Upper lobe of right lung (tissue), 1 donor: ENCODE results near the gene RBP5. TPM values are rescaled to one million over a fixed set of nuclear protein-coding genes. Genes with fewer than 3 reads are reported as not detected.

Experiments
- ATAC-seq: fragments of 200-7000 bp; cut with Tn5 transposase; one replicate; pipeline ENCODE4 v1.9.1; 2020; ENCODE audit warnings: mild to moderate bottlenecking, moderate library complexity
- DNase-seq: peaks from one replicate; pipeline ENCODE4 v3.0.0-alpha.2; 2020
- H3K27ac ChIP-seq: fragments of 200-600 bp; one replicate; pipeline ENCODE4 v1.8.0; 2022
- H3K27me3 ChIP-seq: fragments of 200-600 bp; one replicate; pipeline ENCODE4 v1.8.0; 2022; ENCODE audit warnings: mild to moderate bottlenecking
- H3K36me3 ChIP-seq: fragments of 200-600 bp; one replicate; pipeline ENCODE4 v1.8.0; 2022
- H3K4me1 ChIP-seq: fragments of 200-600 bp; one replicate; pipeline ENCODE4 v1.8.0; 2022
- H3K4me3 ChIP-seq: fragments of 200-600 bp; one replicate; pipeline ENCODE4 v1.8.0; 2022; ENCODE audit warnings: mild to moderate bottlenecking
- H3K9me3 ChIP-seq: fragments of 200-600 bp; one replicate; pipeline ENCODE4 v1.8.0; 2022
- intact Hi-C: fragments of 100-400 bp; cut with DNase I; formaldehyde crosslinking; loops from one replicate; pipeline ENCODE4 v1.11.0; 2022
- total RNA-seq: library from RNA; stranded (reverse); fragmentation: NEBNext Ultra II Directional; extraction: Animal tissue kit (Norgen Biotek cat#: 25700); gene quantifications from one replicate; pipeline ENCODE4 v1.2.1, GENCODE V29; 2021
- TF ChIP-seq, protein P1 (sequence below): fragments of 200-600 bp; IDR thresholded peaks from one replicate; pipeline ENCODE4 v1.8.0; 2022; ENCODE audit warnings: antibody characterized with exemption
- donor health status: DM: no; HTN: yes; CAD: no; lungs with severe emphysema.

The RBP5 gene
- total RNA-seq, 1 donor from 2014 or later: 7.1 TPM

DNA sequence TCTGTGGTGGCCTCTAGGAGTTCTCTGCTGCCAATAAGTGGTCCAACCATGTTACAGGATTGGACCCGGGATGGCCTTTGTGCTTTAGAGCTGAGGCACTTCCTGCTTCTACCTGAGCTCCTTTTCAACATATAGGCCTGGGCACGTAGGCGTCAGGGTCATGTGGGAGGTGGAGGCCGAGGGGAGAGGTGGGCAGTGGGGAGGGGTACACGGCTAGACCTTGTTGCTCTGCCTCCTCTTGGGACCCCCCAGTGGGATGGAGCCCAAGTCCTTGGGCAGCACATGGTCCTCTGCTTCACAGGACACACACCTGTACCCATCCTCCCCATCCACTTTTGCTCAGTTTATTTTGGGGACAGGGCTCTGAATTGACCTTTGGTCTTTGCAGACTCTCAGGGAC lies 7.4 kb downstream of the RBP5 start:
- Histone ChIP-seq H3K27me3 (no peaks in the 10 kb centered on the region), H3K4me3 (no peak overlapping the region), H3K36me3 (peaks cover 6% of the 10 kb centered on the region), H3K9me3 (no peaks in the 10 kb centered on the region), H3K4me1 (peaks cover 6% of the 10 kb centered on the region), H3K27ac (no peak overlapping the region)
- no peak for ATAC-seq
- TF ChIP-seq, protein P1, sequence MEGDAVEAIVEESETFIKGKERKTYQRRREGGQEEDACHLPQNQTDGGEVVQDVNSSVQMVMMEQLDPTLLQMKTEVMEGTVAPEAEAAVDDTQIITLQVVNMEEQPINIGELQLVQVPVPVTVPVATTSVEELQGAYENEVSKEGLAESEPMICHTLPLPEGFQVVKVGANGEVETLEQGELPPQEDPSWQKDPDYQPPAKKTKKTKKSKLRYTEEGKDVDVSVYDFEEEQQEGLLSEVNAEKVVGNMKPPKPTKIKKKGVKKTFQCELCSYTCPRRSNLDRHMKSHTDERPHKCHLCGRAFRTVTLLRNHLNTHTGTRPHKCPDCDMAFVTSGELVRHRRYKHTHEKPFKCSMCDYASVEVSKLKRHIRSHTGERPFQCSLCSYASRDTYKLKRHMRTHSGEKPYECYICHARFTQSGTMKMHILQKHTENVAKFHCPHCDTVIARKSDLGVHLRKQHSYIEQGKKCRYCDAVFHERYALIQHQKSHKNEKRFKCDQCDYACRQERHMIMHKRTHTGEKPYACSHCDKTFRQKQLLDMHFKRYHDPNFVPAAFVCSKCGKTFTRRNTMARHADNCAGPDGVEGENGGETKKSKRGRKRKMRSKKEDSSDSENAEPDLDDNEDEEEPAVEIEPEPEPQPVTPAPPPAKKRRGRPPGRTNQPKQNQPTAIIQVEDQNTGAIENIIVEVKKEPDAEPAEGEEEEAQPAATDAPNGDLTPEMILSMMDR: no peak
- intact Hi-C loops: no loop called here
- no peak for DNase-seq

GRCh38 chr12:7120166-7120565 lies 8.5 kb downstream of the RBP5 start:
- H3K9me3 ChIP-seq: no peaks in the 10 kb centered on the region
- no peak overlapping the region for H3K4me3 ChIP-seq
- TF ChIP-seq, protein P1: no peak
- ATAC-seq (no peak), DNase-seq (no peak)
- H3K4me1 ChIP-seq: peaks cover 6% of the 10 kb centered on the region
- H3K27ac ChIP-seq: no peak overlapping the region
- intact Hi-C loops: no loop called here
- peaks cover 17% of the 10 kb centered on the region for H3K36me3 ChIP-seq
- no peaks in the 10 kb centered on the region for H3K27me3 ChIP-seq

- intact Hi-C loops: loop anchor here (10.0 kb wide), 1 partner anchor 154 kb away; no protein-coding TSS in a partner anchor
- H3K27me3 ChIP-seq: no peaks in the 10 kb centered on the region
- ATAC-seq (peak; percentile 48), DNase-seq (no peak)
- H3K4me1 ChIP-seq: peaks cover 6% of the 10 kb centered on the region
- TF ChIP-seq, protein P1: no peak
- H3K36me3 ChIP-seq: peaks cover 17% of the 10 kb centered on the region
- no peak overlapping the region for H3K27ac ChIP-seq
- no peak overlapping the region for H3K4me3 ChIP-seq
- H3K9me3 ChIP-seq: no peaks in the 10 kb centered on the region
Observed at GRCh38 chr12:7118881-7119280, 9.8 kb downstream of the RBP5 start.

DNA sequence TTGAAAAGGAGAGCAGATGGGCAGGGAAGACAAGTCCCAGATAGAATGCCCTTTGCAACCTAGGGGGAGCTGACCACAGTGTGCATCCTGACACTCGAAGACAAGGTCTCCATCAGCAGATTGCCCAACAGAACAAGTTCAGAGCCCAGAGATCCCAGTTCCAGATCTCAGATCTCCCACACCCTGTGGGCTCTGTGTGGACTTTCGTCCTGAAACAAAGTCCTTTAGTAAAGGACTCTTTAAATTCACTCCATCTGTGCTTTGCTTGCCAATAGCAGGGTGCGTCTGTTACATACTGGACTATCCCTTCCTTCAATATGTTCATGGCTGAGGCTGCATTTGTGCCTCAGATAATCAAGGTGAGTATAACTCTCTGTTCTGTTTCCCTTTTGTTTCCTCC lies 11.0 kb downstream of the RBP5 start:
- H3K36me3 ChIP-seq: peaks cover 17% of the 10 kb centered on the region
- H3K4me3 ChIP-seq: no peak overlapping the region
- no peaks in the 10 kb centered on the region for H3K27me3 ChIP-seq
- DNase-seq (no peak), ATAC-seq (no peak)
- H3K4me1 ChIP-seq: peaks cover 9% of the 10 kb centered on the region
- no peak overlapping the region for H3K27ac ChIP-seq
- TF ChIP-seq, protein P1: no peak
- intact Hi-C loops: loop anchor here (10.0 kb wide), 1 partner anchor 153 kb away; no protein-coding TSS in a partner anchor
- H3K9me3 ChIP-seq: no peaks in the 10 kb centered on the region

GRCh38 chr12:7116916-7117315 lies 11.8 kb downstream of the RBP5 start:
- peak; percentile 41 for DNase-seq
- Histone ChIP-seq H3K27me3 (no peaks in the 10 kb centered on the region), H3K27ac (no peak overlapping the region), H3K36me3 (peaks cover 17% of the 10 kb centered on the region), H3K9me3 (no peaks in the 10 kb centered on the region), H3K4me1 (peaks cover 11% of the 10 kb centered on the region), H3K4me3 (no peak overlapping the region)
- ATAC-seq: no peak
- TF ChIP-seq, protein P1: no peak
- intact Hi-C loops: loop anchor here (10.0 kb wide), 1 partner anchor 152 kb away; no protein-coding TSS in a partner anchor

GRCh38 chr12:7116196-7116595 lies 12.5 kb downstream of the RBP5 start:
- H3K27me3 ChIP-seq: no peaks in the 10 kb centered on the region
- ATAC-seq (no peak), DNase-seq (peak; percentile 1)
- peaks cover 17% of the 10 kb centered on the region for H3K36me3 ChIP-seq
- no peaks in the 10 kb centered on the region for H3K9me3 ChIP-seq
- intact Hi-C loops: loop anchor here (10.0 kb wide), 1 partner anchor 151 kb away; no protein-coding TSS in a partner anchor
- no peak overlapping the region for H3K27ac ChIP-seq
- peaks cover 11% of the 10 kb centered on the region for H3K4me1 ChIP-seq
- no peak overlapping the region for H3K4me3 ChIP-seq
- TF ChIP-seq, protein P1: no peak
